ENCODE measurements around the gene PTK6. TPM values are rescaled to one million over a fixed set of nuclear protein-coding genes. Genes with fewer than 3 reads are reported as not detected.
A peak's percentile ranks its signal among the peaks of the same experiment; 100 is the strongest.

Gene PTK6
- total RNA-seq, 2 experiments from 2014 or later: 0.34 to 0.78 TPM

DNA sequence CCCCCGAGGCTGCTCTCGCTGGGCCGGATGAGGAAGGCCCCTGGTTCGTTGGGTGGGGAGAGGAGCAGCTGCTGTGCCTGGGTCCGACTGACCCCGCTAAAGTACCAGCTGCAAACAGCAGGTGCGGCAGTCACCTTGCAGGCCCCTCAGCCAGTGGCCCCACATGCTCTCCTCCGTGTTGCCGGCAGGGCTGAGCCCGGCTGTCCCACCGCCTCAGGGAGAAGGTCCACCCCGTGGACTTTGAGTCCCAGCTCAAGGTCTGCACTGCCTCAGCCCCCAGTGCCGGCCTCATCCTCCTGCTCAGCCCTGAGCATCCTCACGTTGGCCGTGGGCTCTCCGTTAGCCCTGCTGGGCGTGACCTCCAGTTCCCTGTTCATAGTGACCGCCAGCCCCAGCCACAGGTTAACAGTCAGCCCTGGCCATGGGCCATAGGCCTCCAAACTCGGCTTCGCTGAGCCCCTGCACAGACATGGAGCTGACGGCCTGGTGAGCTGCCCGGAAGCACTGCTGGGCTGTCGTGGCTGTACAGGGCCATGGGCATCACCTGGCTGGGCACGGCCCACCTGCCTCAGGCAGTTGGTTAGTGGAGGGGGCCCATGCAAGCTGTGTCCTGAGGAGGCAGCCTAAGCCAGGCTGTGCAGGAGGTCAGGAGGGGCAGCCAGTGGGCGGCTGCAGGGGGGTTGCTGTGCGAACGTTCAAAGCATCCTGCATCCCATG lies 7.2 kb upstream of the PTK6 start:
- intact Hi-C loops (cut with micrococcal nuclease): no loop called here
- no peak overlapping the region for H3K4me3 Mint-ChIP-seq
- H3K27me3 Mint-ChIP-seq: peaks cover 2% of the 10 kb centered on the region
- H3K9me3 Mint-ChIP-seq: no peaks in the 10 kb centered on the region
- no peaks in the 10 kb centered on the region for H3K36me3 Mint-ChIP-seq
- POLR2A ChIA-PET: no interaction called here
- DNase-seq: no peak
- CTCF ChIA-PET: no interaction called here
- peaks cover 6% of the 10 kb centered on the region for H3K4me1 Mint-ChIP-seq (ENCODE audit: low read depth)
- no peak overlapping the region for H3K27ac Mint-ChIP-seq

DNA sequence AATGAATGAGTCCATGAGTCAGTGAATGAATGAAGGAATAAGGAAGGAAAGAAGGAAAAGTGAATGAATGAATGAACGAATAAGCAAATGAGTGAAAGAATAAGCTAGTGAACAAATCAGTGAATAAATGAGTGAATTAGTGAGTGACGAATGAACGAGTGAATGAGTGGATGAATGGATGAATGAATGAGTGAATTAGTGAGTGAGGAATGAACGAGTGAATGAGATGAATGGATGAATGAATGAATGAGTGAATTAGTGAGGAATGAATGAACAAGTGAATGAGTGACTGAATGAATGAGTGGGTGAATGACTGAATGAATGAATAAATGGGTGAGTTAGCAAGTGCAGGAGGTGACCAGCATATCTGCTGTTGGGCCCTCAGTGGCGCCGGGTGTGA lies 6.6 kb upstream of the PTK6 start:
- ChIA-PET POLR2A (no interaction called here), CTCF (interaction anchor here (0.6 to 1.1 kb wide), 3 partner anchors 23 to 576 kb away, joined by 3 to 4 read pairs (median 3); partner anchors contain the start of gene PPDPF)
- DNase-seq: no peak
- no peaks in the 10 kb centered on the region for H3K9me3 Mint-ChIP-seq
- no peak overlapping the region for H3K27ac Mint-ChIP-seq
- H3K4me1 Mint-ChIP-seq (ENCODE audit: low read depth): peaks cover 6% of the 10 kb centered on the region
- no peak overlapping the region for H3K4me3 Mint-ChIP-seq
- no peaks in the 10 kb centered on the region for H3K36me3 Mint-ChIP-seq
- peaks cover 2% of the 10 kb centered on the region for H3K27me3 Mint-ChIP-seq
- intact Hi-C loops (cut with micrococcal nuclease): no loop called here

DNA sequence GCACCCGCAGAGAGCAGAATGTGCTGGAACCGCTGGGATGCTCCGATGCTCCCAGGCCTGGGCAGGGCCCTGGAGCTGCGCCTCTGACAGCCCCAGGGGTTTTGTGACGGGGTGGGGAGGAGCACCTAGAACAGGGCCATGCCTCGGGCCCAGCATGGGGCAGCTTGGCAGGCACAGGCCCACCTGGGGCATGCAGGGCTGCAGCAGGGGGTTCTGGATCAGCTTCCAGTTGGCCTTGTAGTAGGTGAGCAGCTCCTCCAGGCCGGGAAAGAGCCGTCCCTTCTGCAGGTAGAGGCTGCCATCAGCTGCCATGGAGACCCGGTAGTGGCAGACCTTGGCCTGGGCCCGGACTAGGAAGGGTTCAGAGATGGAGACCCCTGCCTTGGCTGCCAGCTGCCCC lies 6.0 kb upstream of the PTK6 start:
- Mint-ChIP-seq H3K36me3 (no peaks in the 10 kb centered on the region), H3K27ac (no peak overlapping the region), H3K27me3 (no peaks in the 10 kb centered on the region), H3K4me1 (ENCODE audit: low read depth) (peaks cover 8% of the 10 kb centered on the region), H3K9me3 (no peaks in the 10 kb centered on the region), H3K4me3 (no peak overlapping the region)
- DNase-seq: no peak
- ChIA-PET CTCF (interaction anchor here (0.6 to 1.1 kb wide), 3 partner anchors 23 to 577 kb away, joined by 3 to 4 read pairs (median 3); partner anchors contain the start of gene PPDPF), POLR2A (interaction anchor here (0.5 kb wide), 1 partner anchor 63 kb away, joined by 5 read pairs; no protein-coding TSS in a partner anchor)
- intact Hi-C loops (cut with micrococcal nuclease): no loop called here

DNA sequence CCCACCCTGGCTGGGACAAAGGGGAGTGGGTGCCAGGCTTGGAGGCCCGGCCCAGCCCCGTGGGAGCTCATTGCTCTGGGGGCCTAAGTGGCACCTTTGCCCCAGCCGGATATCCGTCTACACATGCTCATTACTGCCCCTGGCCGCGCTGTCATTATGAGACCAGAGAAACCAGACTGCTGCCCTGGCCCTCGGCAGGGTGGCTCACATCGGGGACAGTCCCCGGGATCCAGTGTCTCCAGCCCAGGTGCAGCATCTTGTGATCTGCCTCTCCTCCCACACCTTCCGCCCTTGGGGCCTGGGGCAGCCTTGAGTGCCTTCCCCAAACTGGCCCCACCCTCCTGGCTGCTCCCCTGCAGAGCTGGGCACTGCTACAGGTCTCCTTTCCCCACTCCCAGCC lies 5.5 kb upstream of the PTK6 start:
- Mint-ChIP-seq H3K27ac (no peak overlapping the region), H3K27me3 (no peaks in the 10 kb centered on the region), H3K4me1 (ENCODE audit: low read depth) (peaks cover 10% of the 10 kb centered on the region), H3K36me3 (no peaks in the 10 kb centered on the region), H3K9me3 (no peaks in the 10 kb centered on the region), H3K4me3 (no peak overlapping the region)
- intact Hi-C loops (cut with micrococcal nuclease): no loop called here
- CTCF ChIA-PET: interaction anchor here (1.1 kb wide), 1 partner anchor 25 kb away, joined by 3 read pairs; no protein-coding TSS in a partner anchor
- POLR2A ChIA-PET: no interaction called here
- peak; percentile 55 for DNase-seq

DNA sequence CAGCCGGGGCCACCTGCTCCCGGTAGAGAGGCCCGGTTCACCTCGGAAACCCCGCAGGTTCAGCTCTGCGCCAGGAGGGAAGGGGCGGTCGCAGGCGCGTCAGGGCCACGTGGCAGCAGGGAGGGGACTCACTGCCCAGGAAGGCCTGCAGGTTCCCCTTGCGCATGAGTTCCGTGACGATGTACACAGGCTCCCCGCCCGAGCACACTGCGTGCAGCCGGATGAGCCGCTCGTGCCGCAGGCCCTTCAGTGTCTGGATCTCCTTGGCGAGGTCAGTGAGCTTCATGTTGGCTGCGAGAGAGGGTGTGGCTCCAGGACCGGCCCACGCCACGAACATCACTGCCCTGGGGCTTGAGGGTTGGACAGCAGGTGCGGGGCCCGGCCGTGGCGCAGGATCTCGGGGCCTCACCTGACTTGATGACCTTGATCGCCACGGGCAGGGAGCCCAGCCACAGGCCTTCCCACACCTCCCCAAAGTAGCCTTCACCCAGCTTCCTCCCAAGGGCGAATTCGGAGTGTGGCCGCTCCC lies 4.9 kb upstream of the PTK6 start:
- DNase-seq: no peak
- H3K27me3 Mint-ChIP-seq: no peaks in the 10 kb centered on the region
- H3K27ac Mint-ChIP-seq: no peak overlapping the region
- intact Hi-C loops (cut with micrococcal nuclease): no loop called here
- no peak overlapping the region for H3K4me3 Mint-ChIP-seq
- H3K4me1 Mint-ChIP-seq (ENCODE audit: low read depth): peaks cover 11% of the 10 kb centered on the region
- H3K36me3 Mint-ChIP-seq: no peaks in the 10 kb centered on the region
- ChIA-PET POLR2A (no interaction called here), CTCF (no interaction called here)
- no peaks in the 10 kb centered on the region for H3K9me3 Mint-ChIP-seq

DNA sequence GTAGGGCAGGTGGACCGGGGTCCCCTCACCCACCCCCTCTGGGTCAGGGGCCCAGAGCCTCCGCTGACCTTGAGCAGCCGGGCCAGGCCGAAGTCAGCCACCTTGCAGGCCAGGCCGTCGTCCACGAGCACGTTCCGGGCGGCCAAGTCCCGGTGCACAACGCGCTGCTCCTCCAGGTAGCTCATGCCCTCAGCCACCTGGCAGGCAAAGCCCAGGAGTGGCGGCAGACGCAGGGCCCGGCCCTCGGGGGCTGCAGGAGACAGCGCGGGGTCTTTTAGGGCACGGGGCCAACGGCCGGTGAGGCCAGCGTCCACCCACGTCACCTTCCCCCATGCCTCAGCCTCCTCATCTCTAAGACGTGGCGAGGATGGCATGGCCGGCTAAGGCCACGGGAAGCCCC lies 4.2 kb upstream of the PTK6 start:
- intact Hi-C loops (cut with micrococcal nuclease): no loop called here
- Mint-ChIP-seq H3K4me3 (no peak overlapping the region), H3K27ac (no peak overlapping the region), H3K36me3 (no peaks in the 10 kb centered on the region), H3K9me3 (no peaks in the 10 kb centered on the region), H3K4me1 (ENCODE audit: low read depth) (peaks cover 16% of the 10 kb centered on the region), H3K27me3 (no peaks in the 10 kb centered on the region)
- POLR2A ChIA-PET: no interaction called here
- CTCF ChIA-PET: no interaction called here
- DNase-seq: no peak

DNA sequence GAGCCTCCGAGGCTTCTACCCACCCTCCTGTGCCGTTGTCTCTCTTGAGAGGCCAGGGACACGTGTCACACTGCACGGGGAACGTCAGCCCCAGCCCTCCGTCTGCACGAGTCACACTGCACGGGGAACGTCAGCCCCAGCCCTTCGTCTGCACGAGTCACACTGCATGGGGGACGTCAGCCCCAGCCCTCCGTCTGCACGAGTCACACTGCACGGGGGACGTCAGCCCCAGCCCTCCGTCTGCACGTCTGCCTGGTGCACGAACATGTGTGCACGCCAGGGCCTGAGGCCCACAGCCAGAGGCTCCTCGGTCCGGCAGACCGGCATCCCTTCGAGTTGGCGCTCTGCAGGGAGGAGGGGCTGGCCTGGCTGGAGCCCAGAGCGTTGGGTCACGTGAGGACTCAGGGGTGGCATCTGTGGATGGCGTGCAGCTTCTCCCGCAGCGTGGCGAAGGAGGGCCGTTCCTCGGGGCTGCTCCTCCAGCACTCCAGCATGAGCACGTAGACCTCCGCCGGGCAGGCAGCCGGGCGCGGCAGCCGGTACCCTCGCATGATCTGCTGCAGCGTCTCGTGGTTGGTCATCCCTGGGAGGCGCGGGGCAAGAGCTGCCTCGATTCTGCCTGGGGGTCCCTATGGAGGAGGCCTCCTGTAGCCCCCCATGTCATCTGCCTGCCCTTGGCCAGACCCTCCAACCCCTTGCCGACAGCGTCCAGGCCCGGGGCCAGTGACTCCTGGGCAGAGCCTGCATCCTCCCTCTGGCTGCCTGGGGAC lies 3.4 kb upstream of the PTK6 start:
- H3K4me1 Mint-ChIP-seq (ENCODE audit: low read depth): peaks cover 18% of the 10 kb centered on the region
- ChIA-PET POLR2A (no interaction called here), CTCF (no interaction called here)
- no peak overlapping the region for H3K4me3 Mint-ChIP-seq
- intact Hi-C loops (cut with micrococcal nuclease): no loop called here
- no peak for DNase-seq
- H3K27me3 Mint-ChIP-seq: no peaks in the 10 kb centered on the region
- no peaks in the 10 kb centered on the region for H3K9me3 Mint-ChIP-seq
- H3K36me3 Mint-ChIP-seq: no peaks in the 10 kb centered on the region
- H3K27ac Mint-ChIP-seq: no peak overlapping the region

DNA sequence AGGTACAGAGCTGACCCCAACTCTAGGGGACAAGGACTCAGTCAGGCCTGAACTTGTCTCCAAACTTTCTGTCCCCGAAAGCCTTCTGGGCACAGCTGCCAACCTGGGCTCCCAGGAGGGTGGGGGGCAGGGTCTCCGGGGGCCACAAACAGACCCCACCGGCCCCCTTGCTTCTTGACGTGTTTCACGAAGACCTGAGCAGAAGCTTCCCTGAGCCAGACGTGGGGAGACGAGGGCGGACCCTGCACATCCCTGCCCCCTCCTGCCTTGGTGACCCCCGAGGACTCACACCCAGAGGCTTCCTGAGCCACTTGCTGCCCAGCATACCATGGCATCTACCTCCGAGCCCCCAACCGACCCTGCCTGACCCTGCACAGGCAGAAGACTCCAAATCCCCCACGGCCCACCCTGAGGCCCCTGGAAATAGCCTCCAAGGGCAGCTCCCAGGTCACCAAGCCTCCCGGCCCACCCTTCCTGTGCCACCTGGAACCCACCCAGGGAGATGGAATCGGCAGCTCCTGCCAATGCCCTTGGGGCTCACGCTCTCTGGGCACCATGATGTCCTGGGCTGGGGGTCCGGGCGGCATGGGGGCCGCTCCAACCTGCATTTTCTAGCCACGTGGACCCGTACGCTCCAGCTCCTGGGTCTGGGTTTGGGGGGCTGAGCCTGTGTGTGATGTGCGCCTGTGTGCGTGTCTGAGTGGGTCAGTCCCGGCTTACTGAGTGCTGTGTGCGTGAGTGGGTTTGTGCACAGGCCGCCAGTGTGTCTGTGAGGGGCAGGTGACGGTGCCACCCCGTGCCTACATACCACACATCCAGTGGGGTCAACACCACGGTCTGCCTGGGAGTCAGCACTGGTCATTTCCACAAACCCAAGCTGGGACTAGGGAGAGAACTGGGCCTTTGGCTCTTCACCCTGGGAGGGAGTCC lies 2.5 kb upstream of the PTK6 start:
- Mint-ChIP-seq H3K36me3 (no peaks in the 10 kb centered on the region), H3K9me3 (no peaks in the 10 kb centered on the region), H3K4me1 (ENCODE audit: low read depth) (peaks cover 18% of the 10 kb centered on the region), H3K27ac (no peak overlapping the region), H3K4me3 (no peak overlapping the region), H3K27me3 (no peaks in the 10 kb centered on the region)
- intact Hi-C loops (cut with micrococcal nuclease): loop anchor here (2.0 to 10.0 kb wide), 7 partner anchors 39 to 525 kb away; partner anchors contain the start of genes PRPF6, TCEA2, TNFRSF6B and UCKL1
- POLR2A ChIA-PET: interaction anchor here (3.0 to 5.8 kb wide), 2 partner anchors 11 to 18 kb away, joined by 12 to 55 read pairs; partner anchors contain the start of gene PPDPF
- DNase-seq: no peak
- CTCF ChIA-PET: interaction anchor here (1.3 to 2.2 kb wide), 3 partner anchors 43 to 434 kb away, joined by 5 to 18 read pairs (median 5); no protein-coding TSS in a partner anchor

DNA sequence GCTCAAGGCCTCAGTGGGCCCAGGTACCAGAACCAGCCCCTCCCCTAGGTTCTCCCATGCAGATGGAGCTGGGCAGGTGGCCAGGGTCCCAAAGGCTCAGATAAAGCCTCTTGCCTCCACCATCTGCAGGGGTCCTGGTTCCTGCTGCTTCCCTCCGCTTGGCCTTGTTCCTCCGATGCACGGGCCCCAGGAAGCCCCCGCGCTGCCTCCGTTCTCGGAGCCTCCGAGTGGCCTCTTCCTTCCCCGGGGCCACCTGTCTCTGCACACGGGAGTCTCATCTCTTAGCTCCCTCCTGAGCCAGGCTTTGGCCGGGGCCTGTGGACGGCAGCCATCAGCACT lies 1.9 kb upstream of the PTK6 start:
- H3K9me3 Mint-ChIP-seq: no peaks in the 10 kb centered on the region
- CTCF ChIA-PET: interaction anchor here (1.3 to 2.2 kb wide), 5 partner anchors 18 to 581 kb away, joined by 5 to 18 read pairs (median 10); partner anchors contain the start of gene PPDPF
- POLR2A ChIA-PET: interaction anchor here (3.0 to 5.8 kb wide), 2 partner anchors 10 to 17 kb away, joined by 12 to 55 read pairs; partner anchors contain the start of gene PPDPF
- H3K27ac Mint-ChIP-seq: no peak overlapping the region
- H3K4me1 Mint-ChIP-seq (ENCODE audit: low read depth): peaks cover 18% of the 10 kb centered on the region
- H3K4me3 Mint-ChIP-seq: no peak overlapping the region
- H3K36me3 Mint-ChIP-seq: no peaks in the 10 kb centered on the region
- no peak for DNase-seq
- no peaks in the 10 kb centered on the region for H3K27me3 Mint-ChIP-seq
- intact Hi-C loops (cut with micrococcal nuclease): loop anchor here (2.0 to 10.0 kb wide), 7 partner anchors 40 to 526 kb away; partner anchors contain the start of genes PRPF6, TCEA2, TNFRSF6B and UCKL1

DNA sequence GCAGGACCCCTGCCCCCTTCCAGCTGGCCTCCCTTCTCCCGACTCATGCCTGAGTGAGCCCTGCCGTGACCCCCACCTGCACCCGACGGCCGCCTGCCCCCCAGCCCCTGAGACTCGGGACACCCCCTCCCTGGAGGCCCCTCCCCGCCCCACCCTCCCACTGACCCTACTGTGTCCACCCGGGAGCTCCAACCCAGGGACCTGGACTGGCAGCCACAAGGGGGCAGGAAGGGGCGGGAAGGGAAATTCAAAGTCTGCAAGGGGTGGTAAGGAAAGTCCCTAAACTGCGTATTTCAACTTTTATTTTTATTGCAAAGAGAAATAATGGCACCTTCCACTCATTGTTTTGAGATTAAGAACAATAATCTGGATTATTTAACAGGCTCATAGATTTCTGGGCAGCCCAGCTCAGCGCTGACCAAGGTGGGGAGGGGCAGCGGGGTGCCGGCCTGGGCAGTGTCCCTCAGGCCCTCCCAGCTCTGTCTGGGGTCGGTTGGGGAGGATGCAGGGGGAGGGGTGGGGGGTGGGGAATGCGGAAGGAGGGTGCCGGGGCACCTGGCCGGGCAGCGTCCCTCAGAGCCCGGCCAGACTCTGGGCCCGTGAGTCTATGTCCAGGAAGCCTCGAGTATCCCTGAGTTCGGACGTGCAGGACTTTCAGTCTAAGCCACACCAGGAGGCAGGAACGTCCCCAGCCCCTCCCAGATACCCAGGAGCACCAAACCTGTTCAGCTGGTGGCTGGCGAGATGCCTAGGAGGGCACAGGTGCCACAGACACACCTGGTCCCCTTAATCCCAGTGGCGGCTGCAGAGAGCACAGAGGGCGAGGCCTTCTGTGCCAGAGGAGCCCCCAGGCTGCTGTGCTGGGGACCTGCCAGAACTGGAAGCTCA lies 1.3 kb upstream of the PTK6 start:
- peak overlapping the region; percentile 57 for H3K4me3 Mint-ChIP-seq
- no peaks in the 10 kb centered on the region for H3K36me3 Mint-ChIP-seq
- DNase-seq: peak; percentile 59
- peaks cover 18% of the 10 kb centered on the region for H3K4me1 Mint-ChIP-seq (ENCODE audit: low read depth)
- H3K9me3 Mint-ChIP-seq: no peaks in the 10 kb centered on the region
- intact Hi-C loops (cut with micrococcal nuclease): loop anchor here (1.0 to 10.0 kb wide), 8 partner anchors 40 to 526 kb away; partner anchors contain the start of genes PRPF6, TCEA2, TNFRSF6B and UCKL1
- no peaks in the 10 kb centered on the region for H3K27me3 Mint-ChIP-seq
- ChIA-PET CTCF (interaction anchor here (0.5 to 2.6 kb wide), 34 partner anchors 9 to 582 kb away, joined by 3 to 19 read pairs (median 5); partner anchors contain the start of genes ARFRP1, PPDPF, PRPF6 and RTEL1), POLR2A (interaction anchor here (1.1 to 5.8 kb wide), 9 partner anchors 9 to 418 kb away, joined by 3 to 55 read pairs (median 3); partner anchors contain the start of genes PPDPF, RTEL1, TPD52L2 and UCKL1)
- H3K27ac Mint-ChIP-seq: peak overlapping the region; percentile 80
